CD14-positive monocyte (primary cell): ENCODE measurements around the gene VNN1. TPM values are rescaled to one million over a fixed set of nuclear protein-coding genes. Genes with fewer than 3 reads are reported as not detected.

ENCODE experiments used
- DNase-seq, 3 donors: peaks; one replicate each; pipeline ENCODE4 v3.0.0-alpha.2; 2011 to 2022
- H2AFZ ChIP-seq: 2 replicates; pipeline ENCODE4 v1.6.0; 2012; ENCODE audit warnings: mild to moderate bottlenecking, low read depth, low read length, inconsistent platforms; ENCODE audit not compliant: insufficient read depth, poor library complexity, severe bottlenecking
- H3K27ac ChIP-seq, 2 donors: 1 replicate in 1 of 2; 2 replicates in 1 of 2; pipeline ENCODE4 v1.5.1; 2012 to 2013; ENCODE audit warnings: low read length in 2 of 2, control low read depth in 1 of 2, inconsistent platforms in 1 of 2, low read depth in 1 of 2, mild to moderate bottlenecking in 1 of 2
- H3K27me3 ChIP-seq, 2 donors: one replicate each; pipeline versions ENCODE4 v1.6.0 to v1.6.1; 2011 to 2013; ENCODE audit warnings: low read length in 2 of 2; ENCODE audit not compliant: control insufficient read depth in 2 of 2, insufficient read depth in 2 of 2
- H3K36me3 ChIP-seq, 2 donors: replicated peaks in 1 of 2; 1 replicate in 1 of 2; 2 replicates in 1 of 2; pipeline versions ENCODE4 v1.5.1 to v1.6.1; 2012 to 2013; ENCODE audit warnings: low read length in 2 of 2, control low read depth in 1 of 2, inconsistent platforms in 1 of 2, mild to moderate bottlenecking in 1 of 2; ENCODE audit not compliant: insufficient read depth in 2 of 2, control insufficient read depth in 1 of 2
- H3K4me1 ChIP-seq, 2 donors: 1 replicate in 1 of 2; 2 replicates in 1 of 2; pipeline versions ENCODE4 v1.5.1 to v1.6.1; 2012 to 2013; ENCODE audit warnings: low read length in 2 of 2, control low read depth in 1 of 2, inconsistent platforms in 1 of 2, mild to moderate bottlenecking in 1 of 2, moderate library complexity in 1 of 2; ENCODE audit not compliant: insufficient read depth in 2 of 2, control insufficient read depth in 1 of 2
- H3K4me2 ChIP-seq: replicated peaks from 2 replicates; pipeline ENCODE3; 2012; ENCODE audit warnings: low read length, moderate library complexity, mild to moderate bottlenecking; ENCODE audit not compliant: poor library complexity, severe bottlenecking; ENCODE audit errors: extremely low read depth
- H3K4me3 ChIP-seq, 3 experiments: fragments of 200-600 bp in 1 of 3; sonication (generic) in 1 of 3; replicated peaks in 1 of 3; 1 replicate in 2 of 3; 2 replicates in 1 of 3; pipeline ENCODE4 v1.5.1; 2011 to 2013; ENCODE audit warnings: low read length in 3 of 3, mild to moderate bottlenecking in 3 of 3, control low read depth in 2 of 3, low read depth in 2 of 3, inconsistent platforms in 1 of 3, moderate library complexity in 1 of 3
- H3K79me2 ChIP-seq: 2 replicates; pipeline ENCODE4 v1.6.0; 2012; ENCODE audit warnings: mild to moderate bottlenecking, control low read depth, inconsistent platforms, low read length, moderate library complexity; ENCODE audit not compliant: insufficient read depth
- H3K9ac ChIP-seq: 2 replicates; pipeline ENCODE4 v1.6.0; 2017; ENCODE audit warnings: low read length, mild to moderate bottlenecking; ENCODE audit not compliant: insufficient read depth, poor library complexity, severe bottlenecking
- H3K9me3 ChIP-seq, 2 donors: replicated peaks in 1 of 2; 1 replicate in 1 of 2; 2 replicates in 1 of 2; pipeline versions ENCODE4 v1.5.1 to v1.6.1; 2012 to 2013; ENCODE audit warnings: low read length in 2 of 2, control low read depth in 1 of 2; ENCODE audit not compliant: control insufficient read depth in 1 of 2, insufficient read depth in 1 of 2
- H4K20me1 ChIP-seq: 2 replicates; pipeline ENCODE4 v1.6.0; 2012; ENCODE audit warnings: mild to moderate bottlenecking, low read length, control low read depth, moderate library complexity; ENCODE audit not compliant: insufficient read depth
- H3K27ac Mint-ChIP-seq, 7 donors: one replicate each; pipeline ENCODE4 v1.8.0; 2020; ENCODE audit warnings: mild to moderate bottlenecking in 7 of 7, mixed read lengths in 7 of 7, moderate library complexity in 6 of 7, inconsistent platforms in 2 of 7
- H3K27me3 Mint-ChIP-seq, 3 donors: one replicate each; pipeline ENCODE4 v1.8.0; 2021 to 2022; ENCODE audit warnings: low read depth in 3 of 3, mild to moderate bottlenecking in 3 of 3, mixed read lengths in 3 of 3, moderate library complexity in 3 of 3, inconsistent platforms in 1 of 3
- H3K36me3 Mint-ChIP-seq, 2 donors: one replicate each; pipeline ENCODE4 v1.8.0; 2020; ENCODE audit warnings: mixed read lengths in 2 of 2, inconsistent platforms in 1 of 2, mild to moderate bottlenecking in 1 of 2
- H3K4me1 Mint-ChIP-seq: one replicate; pipeline ENCODE4 v1.8.0; 2020; ENCODE audit warnings: mild to moderate bottlenecking, mixed read lengths
- H3K4me3 Mint-ChIP-seq, 2 donors: one replicate each; pipeline ENCODE4 v1.8.0; 2020; ENCODE audit warnings: mild to moderate bottlenecking in 2 of 2, mixed read lengths in 2 of 2, moderate library complexity in 1 of 2
- H3K9me3 Mint-ChIP-seq, 7 donors: one replicate each; pipeline ENCODE4 v1.8.0; 2020 to 2022; ENCODE audit warnings: mixed read lengths in 7 of 7, mild to moderate bottlenecking in 6 of 7, moderate library complexity in 6 of 7, inconsistent platforms in 2 of 7
- whole genome bisulfite sequencing: methylation state at CpG from one replicate; pipeline ENCODE4 v1.1.5; 2013; ENCODE audit warnings: missing lambda C conversion rate; ENCODE audit not compliant: insufficient coverage; 5-methylcytosine and 5-hydroxymethylcytosine counted together
- intact Hi-C, 2 donors: fragments of 100-400 bp; cut with micrococcal nuclease; formaldehyde crosslinking; loops; one replicate each; pipeline versions ENCODE4 v1.15.0 to v1.15.1; 2023
- polyA plus RNA-seq, 3 donors: library from polyadenylated mRNA; depleted of rRNA in 1 of 3; unstranded in 2 of 3; stranded (reverse) in 1 of 3; fragments of 300-500 nt in 2 of 3; fragments of >200 nt in 1 of 3; fragmentation: Illumina TruSeq in 2 of 3; gene quantifications; 1 replicate in 2 of 3; 2 replicates in 1 of 3; pipeline ENCODE4 v1.2.3, GENCODE V29; 2012 to 2021
- TF ChIP-seq, protein P1 (sequence below): fragments of 200-600 bp; IDR thresholded peaks from one replicate; pipeline ENCODE4 v1.8.0; 2022; ENCODE audit warnings: antibody characterized with exemption, mild to moderate bottlenecking

VNN1 gene
- polyA plus RNA-seq, 3 donors, result 7.9 to 61.2 (median 47.9) TPM

DNA sequence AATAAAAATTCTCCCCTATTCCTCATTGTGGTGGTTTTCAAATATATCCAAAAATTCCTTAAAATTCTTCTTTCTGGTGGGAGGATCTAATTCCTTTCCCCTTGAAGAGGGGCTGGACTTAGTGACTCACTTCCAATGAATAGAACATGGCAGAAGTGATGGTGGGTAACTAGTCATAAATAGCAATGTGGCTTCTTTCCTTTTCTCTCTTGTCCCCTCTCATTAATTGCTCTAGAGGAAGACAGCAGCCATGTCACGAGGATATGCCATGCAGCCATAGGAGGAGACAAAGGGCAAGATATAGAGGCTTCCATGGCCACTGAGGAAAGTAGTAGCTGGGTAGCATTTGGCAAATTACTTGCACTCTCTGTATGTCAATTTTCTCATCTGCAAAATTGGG lies 38.0 kb upstream of the VNN1 start:
- Histone ChIP-seq H3K79me2 (peaks cover 66% of the 10 kb centered on the region), H4K20me1 (no peaks in the 10 kb centered on the region), H3K36me3 (peaks cover 19 to 51% of the 10 kb centered on the region in 2 donors), H2AFZ (no peak overlapping the region), H3K4me1 (peaks cover 81 to 100% of the 10 kb centered on the region in 2 donors), H3K27me3 (no peaks in the 10 kb centered on the region), H3K9me3 (no peaks in the 10 kb centered on the region), H3K4me2 (peak overlapping the region; percentile 17), H3K9ac (no peak overlapping the region), H3K27ac (peak overlapping the region in 1 of 2 donors; percentile 72), H3K4me3 (peak overlapping the region in 1 of 3 experiments; percentile 27)
- H3K27me3 Mint-ChIP-seq, result no peaks in the 10 kb centered on the region
- H3K27ac Mint-ChIP-seq, result peak overlapping the region in 5 of 7 donors; percentile 40 to 97 (median 68)
- intact Hi-C loops, result no loop called here
- peaks cover 0 to 6% (median 3%) of the 10 kb centered on the region in 7 donors for H3K9me3 Mint-ChIP-seq
- TF ChIP-seq, protein P1, sequence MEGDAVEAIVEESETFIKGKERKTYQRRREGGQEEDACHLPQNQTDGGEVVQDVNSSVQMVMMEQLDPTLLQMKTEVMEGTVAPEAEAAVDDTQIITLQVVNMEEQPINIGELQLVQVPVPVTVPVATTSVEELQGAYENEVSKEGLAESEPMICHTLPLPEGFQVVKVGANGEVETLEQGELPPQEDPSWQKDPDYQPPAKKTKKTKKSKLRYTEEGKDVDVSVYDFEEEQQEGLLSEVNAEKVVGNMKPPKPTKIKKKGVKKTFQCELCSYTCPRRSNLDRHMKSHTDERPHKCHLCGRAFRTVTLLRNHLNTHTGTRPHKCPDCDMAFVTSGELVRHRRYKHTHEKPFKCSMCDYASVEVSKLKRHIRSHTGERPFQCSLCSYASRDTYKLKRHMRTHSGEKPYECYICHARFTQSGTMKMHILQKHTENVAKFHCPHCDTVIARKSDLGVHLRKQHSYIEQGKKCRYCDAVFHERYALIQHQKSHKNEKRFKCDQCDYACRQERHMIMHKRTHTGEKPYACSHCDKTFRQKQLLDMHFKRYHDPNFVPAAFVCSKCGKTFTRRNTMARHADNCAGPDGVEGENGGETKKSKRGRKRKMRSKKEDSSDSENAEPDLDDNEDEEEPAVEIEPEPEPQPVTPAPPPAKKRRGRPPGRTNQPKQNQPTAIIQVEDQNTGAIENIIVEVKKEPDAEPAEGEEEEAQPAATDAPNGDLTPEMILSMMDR, result no peak
- H3K4me3 Mint-ChIP-seq, result no peak overlapping the region
- peaks cover 77% of the 10 kb centered on the region for H3K4me1 Mint-ChIP-seq
- no CpG with 5 or more reads among the region's 1 CpG for WGBS
- peaks cover 61 to 83% of the 10 kb centered on the region in 2 donors for H3K36me3 Mint-ChIP-seq
- no peak for DNase-seq

DNA sequence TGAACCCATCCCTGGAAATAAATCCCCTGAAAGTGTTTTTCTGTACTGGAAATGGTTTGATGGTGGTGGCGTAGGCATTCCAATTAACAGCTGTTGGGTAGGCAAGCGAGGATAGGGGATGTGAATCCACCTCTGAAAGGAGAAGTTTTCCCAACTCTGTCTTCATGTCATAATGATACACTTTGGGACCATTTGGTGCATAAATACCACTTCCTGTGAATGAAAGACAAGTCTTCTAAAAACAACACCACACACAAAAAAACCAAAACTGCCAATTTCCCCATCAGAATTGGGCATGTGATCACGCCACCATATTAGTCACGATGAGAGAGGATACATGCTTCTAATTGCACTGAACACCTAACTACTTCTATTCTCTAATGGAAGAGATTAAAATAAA lies 37.5 kb upstream of the VNN1 start:
- H3K9ac ChIP-seq, result no peak overlapping the region
- Mint-ChIP-seq H3K36me3 (peaks cover 64 to 89% of the 10 kb centered on the region in 2 donors), H3K4me1 (peaks cover 82% of the 10 kb centered on the region), H3K27me3 (no peaks in the 10 kb centered on the region), H3K27ac (peak overlapping the region; percentile 61 to 98 (median 89)), H3K4me3 (no peak overlapping the region), H3K9me3 (peaks cover 0 to 6% (median 3%) of the 10 kb centered on the region in 7 donors)
- DNase-seq, result peak; percentile 41 to 72 (median 69)
- peak overlapping the region in 1 of 2 donors; percentile 72 for H3K27ac ChIP-seq
- 40% methylated on average over 1 of the region's 4 CpGs for WGBS
- H3K4me2 ChIP-seq, result no peak overlapping the region
- TF ChIP-seq, protein P1, result no peak
- H4K20me1 ChIP-seq, result no peaks in the 10 kb centered on the region
- H3K36me3 ChIP-seq, result peaks cover 19 to 51% of the 10 kb centered on the region in 2 donors
- intact Hi-C loops, result no loop called here
- peaks cover 62% of the 10 kb centered on the region for H3K79me2 ChIP-seq
- H3K4me1 ChIP-seq, result peaks cover 81 to 100% of the 10 kb centered on the region in 2 donors
- H3K9me3 ChIP-seq, result no peaks in the 10 kb centered on the region
- peak overlapping the region in 1 of 3 experiments; percentile 27 for H3K4me3 ChIP-seq
- no peaks in the 10 kb centered on the region for H3K27me3 ChIP-seq
- H2AFZ ChIP-seq, result no peak overlapping the region
